HepG2 (cell line): ENCODE results near the gene ARHGDIG. TPM values are rescaled to one million over a fixed set of nuclear protein-coding genes. Genes with fewer than 3 reads are reported as not detected.

Source experiments
- ATAC-seq: fragments of 200-7000 bp; cut with Tn5 transposase; 3 replicates; pipeline ENCODE4 v1.9.1; 2020; ENCODE audit warnings: mild to moderate bottlenecking, moderate library complexity
- BruUV-seq: library from RNA; stranded (reverse); fragments of 400-500 nt; replicated peaks from 2 replicates; lab custom pipeline; 2021; lab: Mats Ljungman, UMichigan
- CTCF ChIA-PET: fragments of 300-600 bp; formaldehyde crosslinking; extraction: SDS; loops from one replicate; lab custom pipeline; 2021; ENCODE audit warnings: low total read pairs, inconsistent platforms, low intra/inter-chr PET ratio; lab: Yijun Ruan, JAX
- POLR2A ChIA-PET: fragments of 350-600 bp; sonication (Branson Sonifier 250); formaldehyde crosslinking; loops from one replicate; lab custom pipeline; 2020; ENCODE audit warnings: antibody characterized with exemption, inconsistent platforms; lab: Yijun Ruan, JAX
- DNase-seq: peaks from one replicate; pipeline ENCODE4 v3.0.0-alpha.2; 2015; ENCODE audit warnings: low spot score
- FAIRE-seq: peaks from 3 replicates; lab custom pipeline; 2011; peaks lifted over from hg19 to GRCh38; lab: Jason Lieb, UNC
- H2AFZ ChIP-seq: one replicate; pipeline ENCODE4 v1.6.1; 2011; ENCODE audit warnings: low read length, inconsistent platforms
- H3K27ac ChIP-seq: fragments of 300-600 bp; 3 replicates; pipeline ENCODE4 v1.8.0; 2011; ENCODE audit warnings: mixed run types, mild to moderate bottlenecking, mixed read lengths, low read length, inconsistent platforms; ENCODE audit not compliant: insufficient read depth; ENCODE audit errors: extremely low read length
- H3K27me3 ChIP-seq, 2 experiments: fragments of 200-600 bp in 1 of 2; 2 replicates in 1 of 2; 3 replicates in 1 of 2; pipeline versions ENCODE4 v1.6.0 to v1.8.0; 2011; ENCODE audit warnings: low read length in 2 of 2, mild to moderate bottlenecking in 2 of 2, moderate library complexity in 2 of 2, inconsistent platforms in 1 of 2; ENCODE audit not compliant: insufficient read depth in 2 of 2, control insufficient read depth in 1 of 2
- H3K36me3 ChIP-seq, 2 experiments: fragments of 200-600 bp in 1 of 2; replicated peaks in 1 of 2; 2 replicates in 1 of 2; 3 replicates in 1 of 2; pipeline versions ENCODE4 v1.5.1 to v1.8.0; 2011; ENCODE audit warnings: low read length in 2 of 2, inconsistent platforms in 1 of 2; ENCODE audit not compliant: insufficient read depth in 2 of 2, control insufficient read depth in 1 of 2
- H3K4me1 ChIP-seq: 2 replicates; pipeline ENCODE4 v1.5.1; 2012; ENCODE audit warnings: low read length, inconsistent platforms; ENCODE audit not compliant: insufficient read depth
- H3K4me2 ChIP-seq: 2 replicates; pipeline ENCODE4 v1.6.0; 2011; ENCODE audit warnings: low read depth, low read length, inconsistent platforms
- H3K4me3 ChIP-seq, 3 experiments: fragments of 200-600 bp in 1 of 3; sonication (generic), shearing (Covaris generic) in 1 of 3; replicated peaks in 1 of 3; 2 replicates each; pipeline ENCODE4 v1.5.1; 2011 to 2016; ENCODE audit warnings: low read length in 3 of 3, inconsistent platforms in 2 of 3, low read depth in 2 of 3, mild to moderate bottlenecking in 2 of 3, control low read depth in 1 of 3, mixed read lengths in 1 of 3; ENCODE audit not compliant: insufficient read depth in 1 of 3
- H3K79me2 ChIP-seq: one replicate; pipeline ENCODE4 v1.6.1; 2011; ENCODE audit warnings: low read length, inconsistent platforms; ENCODE audit not compliant: insufficient read depth
- H3K9ac ChIP-seq: 2 replicates; pipeline ENCODE4 v1.6.0; 2011; ENCODE audit warnings: mild to moderate bottlenecking, low read depth, low read length, inconsistent platforms; ENCODE audit not compliant: insufficient read depth
- H3K9me3 ChIP-seq: 2 replicates; pipeline ENCODE4 v1.5.1; 2012; ENCODE audit warnings: mild to moderate bottlenecking, low read length
- H4K20me1 ChIP-seq: 2 replicates; pipeline ENCODE4 v1.6.0; 2011; ENCODE audit warnings: inconsistent platforms, mild to moderate bottlenecking, low read length, moderate library complexity; ENCODE audit not compliant: insufficient read depth
- ARHGAP35 ChIP-seq: sonication (generic); formaldehyde crosslinking; IDR thresholded peaks from 2 replicates; pipeline ENCODE4 v1.9.0; 2022; ENCODE audit warnings: mild to moderate bottlenecking, inconsistent platforms, moderate library complexity, missing genetic modification reagents, borderline replicate concordance
- KMT2A ChIP-seq: sonication (generic); formaldehyde crosslinking; IDR thresholded peaks from 2 replicates; pipeline ENCODE4 v1.4.0; 2020; ENCODE audit warnings: missing genetic modification reagents
- MBD4 ChIP-seq: IDR thresholded peaks from 2 replicates; pipeline ENCODE4 v1.6.1; 2012; ENCODE audit warnings: low read length, inconsistent platforms, borderline replicate concordance
- ZIK1 ChIP-seq: sonication (generic); formaldehyde crosslinking; IDR thresholded peaks from 2 replicates; pipeline ENCODE4 v1.5.0; 2020; ENCODE audit warnings: mild to moderate bottlenecking, low read depth, missing genetic modification reagents, borderline replicate concordance
- ZNF3 ChIP-seq: IDR thresholded peaks from 2 replicates; pipeline ENCODE4 v1.7.0; 2017; ENCODE audit warnings: inconsistent platforms
- ZSCAN21 ChIP-seq: sonication (generic); formaldehyde crosslinking; IDR thresholded peaks from 2 replicates; pipeline ENCODE4 v1.8.0; 2022; ENCODE audit warnings: mild to moderate bottlenecking, missing genetic modification reagents, moderate library complexity, borderline replicate concordance
- WGBS: methylation state at CpG from one replicate; pipeline ENCODE4 v1.1.6; 2017; ENCODE audit warnings: low lambda C conversion rate; 5-methylcytosine and 5-hydroxymethylcytosine counted together
- in situ Hi-C: cut with HindIII; loops from 2 replicates; pipeline ENCODE4 v1.10.0; 2017; ENCODE audit warnings: low pct_unique_long_range_greater_than_20kb; ENCODE audit not compliant: extremely low pct_ligation_motif_present
- intact Hi-C: fragments of 100-400 bp; cut with micrococcal nuclease; formaldehyde crosslinking; loops from one replicate; pipeline ENCODE4 v1.10.0; 2022; ENCODE audit not compliant: unreplicated experiment
- polyA plus RNA-seq, 8 experiments: library from polyadenylated mRNA; depleted of rRNA in 3 of 8; stranded (reverse) in 7 of 8; unstranded in 1 of 8; fragments of >200 nt; fragmentation: Illumina TruSeq in 4 of 8; extraction: Trizol in 4 of 8; gene quantifications; 2 replicates each; pipeline versions ENCODE4 v1.2.1 to v1.2.3, GENCODE V29; 2011 to 2016; ENCODE audit warnings: low read depth in 4 of 8, missing spikeins in 1 of 8, mixed read lengths in 1 of 8; ENCODE audit not compliant: insufficient read depth in 1 of 8
- total RNA-seq, 5 experiments: library from RNA; depleted of rRNA; stranded (reverse); fragments of >200 nt; fragmentation: Illumina TruSeq; extraction: Trizol; gene quantifications; 2 replicates each; pipeline ENCODE4 v1.2.3, GENCODE V29; 2016; ENCODE audit warnings: low read depth in 1 of 5
- TF ChIP-seq, protein P1 (sequence below): sonication (generic); formaldehyde crosslinking; IDR thresholded peaks from 2 replicates; pipeline ENCODE4 v1.4.0; 2020; ENCODE audit warnings: missing genetic modification reagents
- TF ChIP-seq, protein P2 (sequence below): sonication (generic); formaldehyde crosslinking; IDR thresholded peaks from 2 replicates; pipeline ENCODE4 v1.8.1; 2023; ENCODE audit warnings: missing genetic modification reagents, mild to moderate bottlenecking, borderline replicate concordance
- TF ChIP-seq, protein P3 (sequence below): sonication (generic); formaldehyde crosslinking; conservative IDR thresholded peaks from 2 replicates; pipeline ENCODE4 v1.8.0; 2022; ENCODE audit warnings: mild to moderate bottlenecking, moderate library complexity, missing genetic modification reagents
- TF ChIP-seq, protein P4 (sequence below): sonication (generic); formaldehyde crosslinking; IDR thresholded peaks from 2 replicates; pipeline ENCODE4 v1.5.0; 2020; ENCODE audit warnings: missing genetic modification reagents

The ARHGDIG gene
- total and polyA plus RNA-seq, 2 of the 13 experiments (the other 11 are each of a cell fraction or from before 2014, with no cell fraction given), result 0.24 to 0.48 TPM

DNA sequence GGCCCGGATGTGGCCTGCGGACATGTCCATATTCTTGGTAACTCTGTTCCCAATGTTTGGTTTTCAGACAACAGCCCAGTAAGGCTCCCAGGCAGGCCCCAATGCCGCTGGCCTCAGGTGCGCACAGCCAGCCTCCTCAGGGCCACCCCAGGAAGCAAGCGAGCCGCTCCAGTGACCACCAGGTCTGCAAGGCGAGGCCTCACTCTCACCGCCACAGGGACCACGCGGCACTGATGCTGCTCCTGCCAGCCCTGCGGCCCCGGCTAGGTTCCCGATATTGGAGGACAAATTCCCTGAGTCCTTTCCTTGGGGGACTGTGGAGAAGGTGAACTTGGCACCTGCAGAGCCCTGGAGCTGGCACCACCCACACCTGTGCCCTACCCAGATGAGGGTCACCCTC lies 21.6 kb downstream of the ARHGDIG start:
- TF ChIP-seq, protein P1, sequence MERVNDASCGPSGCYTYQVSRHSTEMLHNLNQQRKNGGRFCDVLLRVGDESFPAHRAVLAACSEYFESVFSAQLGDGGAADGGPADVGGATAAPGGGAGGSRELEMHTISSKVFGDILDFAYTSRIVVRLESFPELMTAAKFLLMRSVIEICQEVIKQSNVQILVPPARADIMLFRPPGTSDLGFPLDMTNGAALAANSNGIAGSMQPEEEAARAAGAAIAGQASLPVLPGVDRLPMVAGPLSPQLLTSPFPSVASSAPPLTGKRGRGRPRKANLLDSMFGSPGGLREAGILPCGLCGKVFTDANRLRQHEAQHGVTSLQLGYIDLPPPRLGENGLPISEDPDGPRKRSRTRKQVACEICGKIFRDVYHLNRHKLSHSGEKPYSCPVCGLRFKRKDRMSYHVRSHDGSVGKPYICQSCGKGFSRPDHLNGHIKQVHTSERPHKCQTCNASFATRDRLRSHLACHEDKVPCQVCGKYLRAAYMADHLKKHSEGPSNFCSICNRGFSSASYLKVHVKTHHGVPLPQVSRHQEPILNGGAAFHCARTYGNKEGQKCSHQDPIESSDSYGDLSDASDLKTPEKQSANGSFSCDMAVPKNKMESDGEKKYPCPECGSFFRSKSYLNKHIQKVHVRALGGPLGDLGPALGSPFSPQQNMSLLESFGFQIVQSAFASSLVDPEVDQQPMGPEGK (CRISPR knock-in tag), result no peak
- TF ChIP-seq ZIK1 (CRISPR knock-in tag) (no peak), ARHGAP35 (CRISPR knock-in tag) (no peak), KMT2A (CRISPR knock-in tag) (no peak), MBD4 (no peak), ZNF3 (CRISPR knock-in tag) (no peak), ZSCAN21 (CRISPR knock-in tag) (no peak)
- TF ChIP-seq, protein P2, sequence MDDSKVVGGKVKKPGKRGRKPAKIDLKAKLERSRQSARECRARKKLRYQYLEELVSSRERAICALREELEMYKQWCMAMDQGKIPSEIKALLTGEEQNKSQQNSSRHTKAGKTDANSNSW (CRISPR knock-in tag), result no peak
- TF ChIP-seq, protein P3, sequence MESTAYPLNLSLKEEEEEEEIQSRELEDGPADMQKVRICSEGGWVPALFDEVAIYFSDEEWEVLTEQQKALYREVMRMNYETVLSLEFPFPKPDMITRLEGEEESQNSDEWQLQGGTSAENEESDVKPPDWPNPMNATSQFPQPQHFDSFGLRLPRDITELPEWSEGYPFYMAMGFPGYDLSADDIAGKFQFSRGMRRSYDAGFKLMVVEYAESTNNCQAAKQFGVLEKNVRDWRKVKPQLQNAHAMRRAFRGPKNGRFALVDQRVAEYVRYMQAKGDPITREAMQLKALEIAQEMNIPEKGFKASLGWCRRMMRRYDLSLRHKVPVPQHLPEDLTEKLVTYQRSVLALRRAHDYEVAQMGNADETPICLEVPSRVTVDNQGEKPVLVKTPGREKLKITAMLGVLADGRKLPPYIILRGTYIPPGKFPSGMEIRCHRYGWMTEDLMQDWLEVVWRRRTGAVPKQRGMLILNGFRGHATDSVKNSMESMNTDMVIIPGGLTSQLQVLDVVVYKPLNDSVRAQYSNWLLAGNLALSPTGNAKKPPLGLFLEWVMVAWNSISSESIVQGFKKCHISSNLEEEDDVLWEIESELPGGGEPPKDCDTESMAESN (CRISPR knock-in tag), result no peak
- TF ChIP-seq, protein P4, sequence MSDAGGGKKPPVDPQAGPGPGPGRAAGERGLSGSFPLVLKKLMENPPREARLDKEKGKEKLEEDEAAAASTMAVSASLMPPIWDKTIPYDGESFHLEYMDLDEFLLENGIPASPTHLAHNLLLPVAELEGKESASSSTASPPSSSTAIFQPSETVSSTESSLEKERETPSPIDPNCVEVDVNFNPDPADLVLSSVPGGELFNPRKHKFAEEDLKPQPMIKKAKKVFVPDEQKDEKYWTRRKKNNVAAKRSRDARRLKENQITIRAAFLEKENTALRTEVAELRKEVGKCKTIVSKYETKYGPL, result no peak
- WGBS, result 100% methylated on average over 3 of the region's 13 CpGs
- in situ Hi-C loops, result no loop called here
- Histone ChIP-seq H2AFZ (no peak overlapping the region), H3K4me1 (no peaks in the 10 kb centered on the region), H3K9ac (no peak overlapping the region), H3K27ac (no peak overlapping the region), H3K27me3 (no peaks in the 10 kb centered on the region), H3K9me3 (no peaks in the 10 kb centered on the region), H3K4me3 (no peak overlapping the region), H3K4me2 (no peak overlapping the region), H4K20me1 (no peaks in the 10 kb centered on the region), H3K36me3 (peaks cover 15 to 50% of the 10 kb centered on the region in 2 experiments; a peak in 4 of 5 replicates), H3K79me2 (no peaks in the 10 kb centered on the region)
- ChIA-PET POLR2A (no interaction called here), CTCF (no interaction called here)
- no TSS peak for BruUV-seq
- ATAC-seq (no peak), DNase-seq (no peak), FAIRE-seq (no peak)
- intact Hi-C loops, result no loop called here
